Gastrocnemius medialis (tissue), 4 donors: Measurements from ENCODE around the gene FASTKD3.

ENCODE experiments used
- CTCF ChIP-seq, 5 experiments: fragments of 450-650 bp in 3 of 5; fragments of 200-600 bp in 2 of 5; sonication (generic) in 2 of 5; IDR thresholded peaks in 4 of 5; conservative IDR thresholded peaks in 1 of 5; 1 replicate in 4 of 5; 2 replicates in 1 of 5; pipeline ENCODE4 v1.5.1; 2016 to 2019; ENCODE audit warnings: antibody characterized with exemption in 5 of 5, mild to moderate bottlenecking in 3 of 5, moderate library complexity in 3 of 5
- POLR2A ChIP-seq, 2 donors: fragments of 450-650 bp; IDR thresholded peaks; one replicate each; pipeline ENCODE4 v1.6.1; 2017; ENCODE audit warnings: antibody characterized with exemption in 2 of 2, mild to moderate bottlenecking in 2 of 2, moderate library complexity in 2 of 2

GRCh38 chr5:7886849-7887475 is 18.1 kb upstream of the FASTKD3 start:
- TF ChIP-seq CTCF (IDR thresholded peaks at IDR 0.05 in 4 of 5, conservative IDR thresholded peaks at IDR 0.05 in 1 of 5): peak in 3 of 5 experiments; percentile 12 to 46 (median 38)
- no peak for TF ChIP-seq POLR2A (IDR thresholded peaks at IDR 0.05)
